Coronary artery (tissue), 2 donors: ENCODE results near the gene PCDHA4.
"Not testable (repeated sequence)": the region's sequence is repeated elsewhere in the genome, so short reads cannot be mapped to it uniquely, and the experiment has no call there.

Experiments
- DNase-seq: peaks from one replicate; pipeline ENCODE4 v3.0.0-alpha.2; 2017; ENCODE audit warnings: low spot score
- H3K27ac ChIP-seq, 2 donors: fragments of 200-600 bp; sonication (generic); one replicate each; pipeline ENCODE4 v1.5.1; 2016 to 2019
- H3K4me3 ChIP-seq: fragments of 200-600 bp; sonication (generic); 2 replicates; pipeline ENCODE4 v1.5.1; 2016; ENCODE audit warnings: mild to moderate bottlenecking, moderate library complexity
- CTCF ChIP-seq: fragments of 200-600 bp; sonication (generic); IDR thresholded peaks from one replicate; pipeline ENCODE4 v1.5.1; 2019; ENCODE audit warnings: antibody characterized with exemption

Gene PCDHA4

DNA sequence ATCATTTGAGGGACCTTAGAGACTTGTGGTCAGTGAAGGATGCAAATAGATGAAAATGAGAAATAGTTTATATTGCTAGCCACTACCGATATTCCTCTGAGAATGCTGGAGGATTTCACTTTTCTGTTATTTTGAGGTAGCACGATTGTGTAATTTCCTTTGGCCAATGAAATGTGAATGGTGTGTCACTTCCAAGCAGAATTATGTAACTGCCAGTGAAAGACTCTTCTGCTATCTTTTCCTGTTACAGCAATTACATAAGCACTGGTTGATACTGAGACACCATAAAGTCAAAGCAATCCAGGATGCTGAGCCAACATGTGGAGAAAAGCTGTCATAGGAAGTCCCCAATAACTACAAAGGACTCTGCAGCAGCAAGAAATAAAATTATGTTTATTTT lies 15.8 kb upstream of the PCDHA4 start:
- no peak overlapping the region for H3K4me3 ChIP-seq
- no peak for TF ChIP-seq CTCF
- DNase-seq: no peak
- no peak overlapping the region for H3K27ac ChIP-seq

- Histone ChIP-seq H3K27ac (no peak within 1 kb of the TSS), H3K4me3 (peak within 1 kb of the TSS; percentile 50)
- DNase-seq: no peak
- no peak for TF ChIP-seq CTCF
These were observed 12.1 kb upstream of the PCDHA4 start, which contains the start of gene PCDHA2 for GRCh38 chr5:140794595-140795258. TSS of gene PCDHA2 (plus strand) at chr5:140794852.

DNA sequence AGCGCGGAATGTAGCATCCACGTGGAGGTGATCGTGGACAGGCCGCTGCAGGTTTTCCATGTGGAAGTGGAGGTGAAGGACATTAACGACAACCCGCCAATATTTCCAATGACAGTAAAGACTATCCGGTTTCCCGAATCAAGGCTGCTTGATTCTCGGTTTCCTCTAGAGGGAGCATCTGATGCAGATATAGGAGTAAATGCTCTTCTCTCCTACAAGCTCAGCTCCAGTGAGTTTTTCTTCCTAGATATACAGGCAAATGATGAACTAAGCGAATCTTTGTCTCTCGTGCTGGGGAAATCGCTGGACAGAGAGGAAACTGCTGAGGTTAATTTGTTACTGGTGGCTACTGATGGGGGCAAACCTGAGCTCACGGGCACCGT lies 11.6 kb upstream of the PCDHA4 start:
- TF ChIP-seq CTCF: no peak
- no peak for DNase-seq
- Histone ChIP-seq H3K4me3 (peak overlapping the region; percentile 50), H3K27ac (no peak overlapping the region)

GRCh38 chr5:140796072-140796717 lies 10.7 kb upstream of the PCDHA4 start:
- H3K4me3 ChIP-seq, H3K27ac ChIP-seq, DNase-seq: not testable (repeated sequence)

DNA sequence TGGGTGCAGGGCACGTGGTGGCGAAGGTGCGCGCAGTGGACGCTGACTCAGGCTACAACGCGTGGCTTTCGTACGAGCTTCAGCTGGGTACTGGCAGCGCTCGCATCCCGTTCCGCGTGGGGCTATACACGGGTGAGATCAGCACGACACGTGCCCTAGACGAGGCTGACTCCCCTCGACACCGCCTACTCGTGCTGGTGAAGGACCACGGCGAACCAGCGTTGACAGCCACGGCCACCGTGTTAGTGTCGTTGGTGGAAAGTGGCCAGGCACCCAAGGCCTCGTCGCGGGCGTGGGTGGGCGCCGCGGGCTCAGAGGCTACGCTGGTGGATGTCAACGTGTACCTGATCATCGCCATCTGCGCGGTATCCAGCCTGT lies 10.2 kb upstream of the PCDHA4 start:
- no peak overlapping the region for H3K27ac ChIP-seq
- DNase-seq: no peak
- H3K4me3 ChIP-seq: no peak overlapping the region
- TF ChIP-seq CTCF: no peak

- peak within 1 kb of the TSS in 1 of 2 donors; percentile 37 for H3K27ac ChIP-seq
- H3K4me3 ChIP-seq: peak within 1 kb of the TSS; percentile 66
- no peak for TF ChIP-seq CTCF
- DNase-seq: no peak
These were observed 5.9 kb upstream of the PCDHA4 start, which contains the start of gene PCDHA3 for GRCh38 chr5:140800816-140801493. TSS of gene PCDHA3 (plus strand) at chr5:140801057.

DNA sequence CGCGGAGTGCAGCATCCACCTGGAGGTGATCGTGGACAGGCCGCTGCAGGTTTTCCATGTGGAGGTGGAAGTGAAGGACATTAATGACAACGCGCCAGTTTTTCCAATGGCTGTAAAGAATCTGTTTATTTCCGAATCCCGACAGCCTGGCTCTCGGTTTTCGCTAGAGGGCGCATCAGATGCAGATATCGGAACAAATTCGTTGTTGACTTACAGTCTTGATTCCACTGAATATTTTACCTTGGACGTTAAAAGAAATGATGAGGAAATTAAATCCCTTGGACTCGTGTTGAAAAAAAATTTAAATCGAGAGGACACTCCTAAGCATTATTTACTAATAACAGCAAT lies 5.4 kb upstream of the PCDHA4 start:
- H3K4me3 ChIP-seq: peak overlapping the region; percentile 66
- DNase-seq: no peak
- peak overlapping the region in 1 of 2 donors; percentile 37 for H3K27ac ChIP-seq
- TF ChIP-seq CTCF: no peak

DNA sequence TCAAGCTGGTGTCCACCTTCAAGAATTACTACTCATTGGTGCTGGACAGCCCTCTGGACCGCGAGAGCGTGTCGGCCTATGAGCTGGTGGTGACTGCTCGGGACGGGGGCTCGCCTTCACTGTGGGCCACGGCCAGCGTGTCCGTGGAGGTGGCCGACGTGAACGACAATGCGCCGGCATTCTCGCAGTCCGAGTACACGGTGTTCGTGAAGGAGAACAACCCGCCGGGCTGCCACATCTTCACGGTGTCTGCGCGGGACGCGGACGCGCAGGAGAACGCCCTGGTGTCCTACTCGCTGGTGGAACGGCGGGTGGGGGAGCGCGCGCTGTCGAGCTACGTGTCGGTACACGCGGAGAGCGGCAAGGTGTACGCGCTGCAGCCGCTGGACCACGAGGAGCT lies 4.5 kb upstream of the PCDHA4 start:
- DNase-seq, H3K27ac ChIP-seq: not testable (repeated sequence)
- H3K4me3 ChIP-seq: peak overlapping the region; percentile 66
